ENCODE data around the gene SLC27A5. TPM values are rescaled to one million over a fixed set of nuclear protein-coding genes. Genes with fewer than 3 reads are reported as not detected.
A peak's percentile ranks its signal among the peaks of the same experiment; 100 is the strongest.

Gene SLC27A5
- total and polyA plus RNA-seq, 2 of the 13 experiments (the other 11 are each of a cell fraction or from before 2014, with no cell fraction given) = 30.3 to 40.2 TPM

- TF ChIP-seq NFKB2 (CRISPR knock-in tag; IDR thresholded peaks at IDR 0.05; ENCODE audit: borderline replicate concordance) (no peak), ZBTB7B (CRISPR knock-in tag; IDR thresholded peaks at IDR 0.05) (0 out of 2 replicates have a peak, but pooled peaks have one; percentile 7), ZNF337 (CRISPR knock-in tag; IDR thresholded peaks at IDR 0.05; ENCODE audit: borderline replicate concordance, low read depth) (no peak), ZNF770 (CRISPR knock-in tag; IDR thresholded peaks at IDR 0.05) (peak; percentile 58), NFATC3 (CRISPR knock-in tag; IDR thresholded peaks at IDR 0.05) (peak; percentile 36; the same call in 1 of the 2 replicates), ZNF543 (CRISPR knock-in tag; IDR thresholded peaks at IDR 0.05) (no peak), TCF12 (IDR thresholded peaks at IDR 0.05) (no peak), TCF12 (CRISPR knock-in tag; IDR thresholded peaks at IDR 0.05) (no peak), BRF2 (CRISPR knock-in tag; IDR thresholded peaks at IDR 0.05) (no peak), ZNF207 (IDR thresholded peaks at IDR 0.05; ENCODE audit: borderline replicate concordance) (no peak), TRIM24 (CRISPR knock-in tag; IDR thresholded peaks at IDR 0.05) (no peak), ZXDC (CRISPR knock-in tag; IDR thresholded peaks at IDR 0.05) (no peak), ZNF781 (CRISPR knock-in tag; IDR thresholded peaks at IDR 0.05; ENCODE audit: borderline replicate concordance, not compliant biosample characterization) (no peak), TBL1XR1 (IDR thresholded peaks at IDR 0.05; ENCODE audit: borderline replicate concordance, low read length, partially characterized antibody) (no peak), DMTF1 (CRISPR knock-in tag; IDR thresholded peaks at IDR 0.05) (0 out of 2 replicates have a peak, but pooled peaks have one; percentile 4), ZNF660 (CRISPR knock-in tag; IDR thresholded peaks at IDR 0.05; ENCODE audit: borderline replicate concordance, low read depth) (no peak), UBTF (CRISPR knock-in tag; IDR thresholded peaks at IDR 0.05) (no peak; the same call in 1 of the 2 replicates), JUND (CRISPR knock-in tag; IDR thresholded peaks at IDR 0.05) (no peak), ZNF713 (CRISPR knock-in tag; IDR thresholded peaks at IDR 0.05) (peak; percentile 91; the same call in 1 of the 2 replicates)
Observed at GRCh38 chr19:58558623-58559274, 47.0 kb upstream of the SLC27A5 start (continued).

All from HepG2 (cell line).